ENCODE results near the gene SLC4A8.

DNA sequence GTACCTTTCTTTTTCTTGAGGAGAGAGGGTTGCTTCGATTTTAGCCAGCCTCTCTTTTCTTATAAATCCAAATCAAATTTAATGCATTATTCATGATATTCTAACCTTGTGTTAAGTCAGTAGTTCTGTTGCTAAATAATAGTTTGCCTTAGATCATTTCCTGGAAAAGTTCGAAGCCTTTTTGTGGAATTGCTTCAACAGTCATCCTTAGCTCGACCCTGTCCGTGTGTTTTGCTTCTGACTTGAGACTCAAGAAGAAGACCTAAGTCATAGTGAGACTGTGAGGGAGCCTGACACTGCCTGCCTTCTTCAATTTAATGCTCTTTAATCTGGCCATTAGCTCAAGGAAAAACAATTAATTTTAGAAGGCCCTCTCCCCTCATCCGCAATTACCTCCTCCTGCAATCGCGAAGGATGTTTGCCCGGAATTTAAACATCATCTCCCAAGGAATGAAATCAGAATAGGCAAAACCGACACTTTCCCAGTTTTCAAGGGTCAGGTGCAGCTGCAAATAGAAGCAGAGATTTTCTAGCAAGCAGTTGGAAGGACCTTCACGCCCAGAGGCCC is 453 bp upstream of the SLC4A8 start:
- TF ChIP-seq EZH2 (IDR thresholded peaks at IDR 0.05; ENCODE audit: low read depth) = no peak
- TF ChIP-seq CTCF (conservative IDR thresholded peaks at IDR 0.05) = no peak
